SK-N-SH (cell line): ENCODE data around the gene ACP3. TPM values are rescaled to one million over a fixed set of nuclear protein-coding genes. Genes with fewer than 3 reads are reported as not detected.

ENCODE experiments used
- CTCF ChIA-PET: fragments of 300-600, 350-600 bp; formaldehyde crosslinking; extraction: SDS; loops from one replicate; lab custom pipeline; 2021; lab: Yijun Ruan, JAX
- POLR2A ChIA-PET: fragments of 350-600 bp; sonication (Branson Sonifier 250); formaldehyde crosslinking; extraction: SDS; loops from one replicate; lab custom pipeline; 2020; ENCODE audit warnings: antibody characterized with exemption, inconsistent platforms; lab: Yijun Ruan, JAX
- DNase-seq: peaks from one replicate; pipeline ENCODE4 v3.0.0; 2012
- H2AFZ ChIP-seq: fragments of 200-600 bp; sonication (generic); 2 replicates; pipeline ENCODE4 v1.8.1; 2016; ENCODE audit warnings: antibody characterized with exemption, mild to moderate bottlenecking, low read depth
- H3F3A ChIP-seq: fragments of 200-600 bp; sonication (generic); replicated peaks from 2 replicates; pipeline ENCODE3; 2016; ENCODE audit warnings: antibody characterized with exemption, mild to moderate bottlenecking; ENCODE audit not compliant: insufficient read depth
- H3K27ac ChIP-seq, 2 experiments: fragments of 200-500 bp in 1 of 2; fragments of 200-600 bp in 1 of 2; sonication (Bioruptor generic) in 1 of 2; sonication (generic), shearing (Covaris generic) in 1 of 2; 2 replicates each; pipeline versions ENCODE4 v1.5.1 to v1.6.1; 2014 to 2016; ENCODE audit warnings: low read depth in 2 of 2, inconsistent platforms in 1 of 2, low read length in 1 of 2, mild to moderate bottlenecking in 1 of 2, mixed read lengths in 1 of 2
- H3K27me3 ChIP-seq: fragments of 200-600 bp; sonication (generic), shearing (Covaris generic); 2 replicates; pipeline ENCODE4 v1.6.1; 2016; ENCODE audit warnings: mixed run types; ENCODE audit not compliant: insufficient read depth
- H3K36me3 ChIP-seq, 2 experiments: fragments of 200-500 bp in 1 of 2; fragments of 200-600 bp in 1 of 2; sonication (Bioruptor generic) in 1 of 2; sonication (generic) in 1 of 2; replicated peaks in 1 of 2; 2 replicates each; pipeline versions ENCODE3 to v1.5.1; 2014 to 2016; ENCODE audit warnings: low read length in 1 of 2, mild to moderate bottlenecking in 1 of 2; ENCODE audit not compliant: insufficient read depth in 2 of 2, control insufficient read depth in 1 of 2
- H3K4me1 ChIP-seq, 2 experiments: fragments of 200-500 bp in 1 of 2; fragments of 200-600 bp in 1 of 2; sonication (Bioruptor generic) in 1 of 2; sonication (generic), shearing (Covaris generic) in 1 of 2; 2 replicates each; pipeline versions ENCODE4 v1.5.1 to v1.6.1; 2014 to 2016; ENCODE audit warnings: low read depth in 1 of 2, low read length in 1 of 2, mixed run types in 1 of 2; ENCODE audit not compliant: insufficient read depth in 2 of 2, control insufficient read depth in 1 of 2
- H3K4me2 ChIP-seq: fragments of 200-600 bp; sonication (generic), shearing (Covaris generic); 2 replicates; pipeline ENCODE4 v1.6.1; 2017; ENCODE audit warnings: mixed run types
- H3K4me3 ChIP-seq, 2 experiments: fragments of 200-500 bp in 1 of 2; fragments of 200-600 bp in 1 of 2; sonication (Bioruptor generic) in 1 of 2; sonication (generic), shearing (Covaris generic) in 1 of 2; 2 replicates each; pipeline versions ENCODE4 v1.5.1 to v1.8.1; 2014 to 2016; ENCODE audit warnings: low read depth in 2 of 2, inconsistent platforms in 1 of 2, low read length in 1 of 2, mild to moderate bottlenecking in 1 of 2, mixed read lengths in 1 of 2, moderate library complexity in 1 of 2
- H3K79me2 ChIP-seq: fragments of 200-600 bp; sonication (generic); 2 replicates; pipeline ENCODE4 v1.8.1; 2017; ENCODE audit warnings: mild to moderate bottlenecking; ENCODE audit not compliant: insufficient read depth
- H3K9ac ChIP-seq: fragments of 200-600 bp; sonication (generic); 2 replicates; pipeline ENCODE4 v1.6.1; 2017; ENCODE audit warnings: mixed run types
- H3K9me2 ChIP-seq: fragments of 200-600 bp; sonication (generic); 2 replicates; pipeline ENCODE4 v1.6.1; 2017; ENCODE audit warnings: mixed run types
- H3K9me3 ChIP-seq: fragments of 200-600 bp; sonication (generic); 2 replicates; pipeline ENCODE4 v1.6.1; 2017; ENCODE audit warnings: mixed run types, mild to moderate bottlenecking, moderate library complexity
- H4K20me1 ChIP-seq: fragments of 200-600 bp; sonication (generic); 2 replicates; pipeline ENCODE4 v1.6.1; 2017; ENCODE audit warnings: mild to moderate bottlenecking, mixed run types; ENCODE audit not compliant: insufficient read depth
- EZH2phosphoT487 ChIP-seq: fragments of 200-600 bp; sonication (generic); IDR thresholded peaks from 2 replicates; pipeline ENCODE4 v1.6.1; 2017; ENCODE audit warnings: low read depth, mixed run types, mild to moderate bottlenecking, antibody characterized with exemption, moderate library complexity, borderline replicate concordance
- FOXJ3 ChIP-seq: sonication (generic); formaldehyde crosslinking; IDR thresholded peaks from 2 replicates; pipeline ENCODE4 v1.5.1; 2020; ENCODE audit warnings: mild to moderate bottlenecking, missing genetic modification reagents
- GATA2 ChIP-seq: sonication (generic); formaldehyde crosslinking; IDR thresholded peaks from 2 replicates; pipeline ENCODE4 v1.5.0; 2020; ENCODE audit warnings: mild to moderate bottlenecking, missing genetic modification reagents
- NFIC ChIP-seq: IDR thresholded peaks from 2 replicates; pipeline ENCODE4 v1.4.0; 2012; ENCODE audit warnings: borderline replicate concordance
- POLR2AphosphoS5 ChIP-seq: IDR thresholded peaks from 2 replicates; pipeline ENCODE4 v1.6.1; 2012; ENCODE audit warnings: low read depth, low read length
- RCOR1 ChIP-seq: fragments of 150-350 bp; IDR thresholded peaks from 2 replicates; pipeline ENCODE4 v1.6.1; 2017; ENCODE audit warnings: antibody characterized with exemption, low read length
- REST ChIP-seq: IDR thresholded peaks from 2 replicates; pipeline ENCODE4 v1.6.1; 2012; ENCODE audit warnings: mild to moderate bottlenecking, low read depth, low read length, moderate library complexity
- SIN3A ChIP-seq: IDR thresholded peaks from 2 replicates; pipeline ENCODE4 v1.6.1; 2012; ENCODE audit warnings: low read depth, mild to moderate bottlenecking, low read length, moderate library complexity, borderline replicate concordance
- TAF1 ChIP-seq: IDR thresholded peaks from 2 replicates; pipeline ENCODE4 v1.6.1; 2012; ENCODE audit warnings: low read depth, mild to moderate bottlenecking, low read length, moderate library complexity, borderline replicate concordance
- TEAD4 ChIP-seq: IDR thresholded peaks from 2 replicates; pipeline ENCODE4 v1.4.0; 2012; ENCODE audit warnings: mild to moderate bottlenecking, borderline replicate concordance; ENCODE audit not compliant: insufficient read depth
- WGBS: methylation state at CpG from one replicate; pipeline ENCODE4 v1.1.6; 2017; ENCODE audit warnings: low lambda C conversion rate; 5-methylcytosine and 5-hydroxymethylcytosine counted together
- polyA plus RNA-seq, 3 experiments: library from polyadenylated mRNA; depleted of rRNA; stranded (reverse); fragments of >200 nt; gene quantifications; 2 replicates each; pipeline ENCODE4 v1.2.3, GENCODE V29; 2012
- TF ChIP-seq, protein P1 (sequence below): IDR thresholded peaks from 2 replicates; pipeline ENCODE4 v1.4.0; 2012; ENCODE audit warnings: low read depth, borderline replicate concordance
- TF ChIP-seq, protein P2 (sequence below): IDR thresholded peaks from 2 replicates; pipeline ENCODE4 v1.4.0; 2012; ENCODE audit warnings: low read depth, borderline replicate concordance
- TF ChIP-seq, protein P3 (sequence below): IDR thresholded peaks from 2 replicates; pipeline ENCODE4; 2012
- TF ChIP-seq, protein P4 (sequence below): fragments of 150-350 bp; IDR thresholded peaks from 2 replicates; pipeline ENCODE4 v1.6.1; 2016; ENCODE audit warnings: mild to moderate bottlenecking, low read depth, low read length
- TF ChIP-seq, protein P5 (sequence below): IDR thresholded peaks from 2 replicates; pipeline ENCODE4 v1.4.0; 2012; ENCODE audit warnings: low read depth

ACP3 gene
- polyA plus RNA-seq, 1 of the 3 experiments (the other 2 are of a cell fraction) = 0.30 TPM

GRCh38 chr3:132293251-132293650 is 24.0 kb upstream of the ACP3 start:
- Histone ChIP-seq H3K4me2 (no peak overlapping the region), H3K9me3 (no peaks in the 10 kb centered on the region), H3K4me1 (no peaks in the 10 kb centered on the region; a peak in 1 of 4 replicates), H2AFZ (no peak overlapping the region), H3K27ac (no peak overlapping the region)
- CTCF ChIA-PET = no interaction called here
- no peak for TF ChIP-seq EZH2phosphoT487
- TF ChIP-seq, all 33 proteins: peak for 0
- H3K9ac ChIP-seq = no peak overlapping the region
- no peak for DNase-seq
- no peaks in the 10 kb centered on the region for H3F3A ChIP-seq
- H3K36me3 ChIP-seq = no peaks in the 10 kb centered on the region
- POLR2A ChIA-PET = no interaction called here
- H3K9me2 ChIP-seq = no peaks in the 10 kb centered on the region
- no peak overlapping the region for H3K4me3 ChIP-seq
- no peaks in the 10 kb centered on the region for H3K79me2 ChIP-seq
- no peaks in the 10 kb centered on the region for H3K27me3 ChIP-seq
- no peaks in the 10 kb centered on the region for H4K20me1 ChIP-seq

DNA sequence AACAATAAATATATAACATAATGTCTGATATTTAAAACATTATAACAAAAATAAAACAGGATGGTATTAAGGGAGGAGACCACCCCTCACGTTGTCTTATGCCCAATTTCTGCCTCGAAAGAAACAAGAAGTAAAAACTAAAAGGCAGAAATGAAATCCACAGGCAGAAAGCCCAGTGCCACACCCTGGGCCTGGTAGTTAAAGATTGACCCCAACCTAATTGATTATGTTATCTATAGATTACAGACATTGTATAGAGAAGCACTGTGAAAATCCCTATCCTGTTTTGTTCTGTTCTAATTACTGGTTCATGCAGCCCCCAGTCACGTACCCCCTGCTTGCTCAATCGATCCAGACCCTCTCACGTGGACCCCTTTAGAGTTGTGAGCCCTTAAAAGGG is 22.3 kb upstream of the ACP3 start:
- POLR2A ChIA-PET = no interaction called here
- H3K9me3 ChIP-seq = no peaks in the 10 kb centered on the region
- CTCF ChIA-PET = no interaction called here

More for the DNA sequence above, 22.3 kb upstream of the ACP3 start:
- no peak overlapping the region for H3K9ac ChIP-seq
- H3K4me2 ChIP-seq = no peak overlapping the region
- no peaks in the 10 kb centered on the region; a peak in 1 of 4 replicates for H3K4me1 ChIP-seq
- H3F3A ChIP-seq = no peaks in the 10 kb centered on the region
- no peak for TF ChIP-seq TAF1
- TF ChIP-seq REST = no peak
- TF ChIP-seq, protein P1, sequence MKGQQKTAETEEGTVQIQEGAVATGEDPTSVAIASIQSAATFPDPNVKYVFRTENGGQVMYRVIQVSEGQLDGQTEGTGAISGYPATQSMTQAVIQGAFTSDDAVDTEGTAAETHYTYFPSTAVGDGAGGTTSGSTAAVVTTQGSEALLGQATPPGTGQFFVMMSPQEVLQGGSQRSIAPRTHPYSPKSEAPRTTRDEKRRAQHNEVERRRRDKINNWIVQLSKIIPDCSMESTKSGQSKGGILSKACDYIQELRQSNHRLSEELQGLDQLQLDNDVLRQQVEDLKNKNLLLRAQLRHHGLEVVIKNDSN = no peak
- no peak for TF ChIP-seq SIN3A
- TF ChIP-seq GATA2 = no peak
- TF ChIP-seq, protein P2, sequence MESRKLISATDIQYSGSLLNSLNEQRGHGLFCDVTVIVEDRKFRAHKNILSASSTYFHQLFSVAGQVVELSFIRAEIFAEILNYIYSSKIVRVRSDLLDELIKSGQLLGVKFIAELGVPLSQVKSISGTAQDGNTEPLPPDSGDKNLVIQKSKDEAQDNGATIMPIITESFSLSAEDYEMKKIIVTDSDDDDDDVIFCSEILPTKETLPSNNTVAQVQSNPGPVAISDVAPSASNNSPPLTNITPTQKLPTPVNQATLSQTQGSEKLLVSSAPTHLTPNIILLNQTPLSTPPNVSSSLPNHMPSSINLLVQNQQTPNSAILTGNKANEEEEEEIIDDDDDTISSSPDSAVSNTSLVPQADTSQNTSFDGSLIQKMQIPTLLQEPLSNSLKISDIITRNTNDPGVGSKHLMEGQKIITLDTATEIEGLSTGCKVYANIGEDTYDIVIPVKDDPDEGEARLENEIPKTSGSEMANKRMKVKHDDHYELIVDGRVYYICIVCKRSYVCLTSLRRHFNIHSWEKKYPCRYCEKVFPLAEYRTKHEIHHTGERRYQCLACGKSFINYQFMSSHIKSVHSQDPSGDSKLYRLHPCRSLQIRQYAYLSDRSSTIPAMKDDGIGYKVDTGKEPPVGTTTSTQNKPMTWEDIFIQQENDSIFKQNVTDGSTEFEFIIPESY = no peak
- TF ChIP-seq TEAD4 = no peak
- TF ChIP-seq EZH2phosphoT487 = no peak
- TF ChIP-seq POLR2AphosphoS5 = no peak
- TF ChIP-seq RCOR1 = no peak
- TF ChIP-seq, protein P3, sequence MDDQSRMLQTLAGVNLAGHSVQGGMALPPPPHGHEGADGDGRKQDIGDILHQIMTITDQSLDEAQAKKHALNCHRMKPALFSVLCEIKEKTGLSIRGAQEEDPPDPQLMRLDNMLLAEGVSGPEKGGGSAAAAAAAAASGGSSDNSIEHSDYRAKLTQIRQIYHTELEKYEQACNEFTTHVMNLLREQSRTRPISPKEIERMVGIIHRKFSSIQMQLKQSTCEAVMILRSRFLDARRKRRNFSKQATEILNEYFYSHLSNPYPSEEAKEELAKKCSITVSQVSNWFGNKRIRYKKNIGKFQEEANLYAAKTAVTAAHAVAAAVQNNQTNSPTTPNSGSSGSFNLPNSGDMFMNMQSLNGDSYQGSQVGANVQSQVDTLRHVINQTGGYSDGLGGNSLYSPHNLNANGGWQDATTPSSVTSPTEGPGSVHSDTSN = no peak
- TF ChIP-seq, protein P4, sequence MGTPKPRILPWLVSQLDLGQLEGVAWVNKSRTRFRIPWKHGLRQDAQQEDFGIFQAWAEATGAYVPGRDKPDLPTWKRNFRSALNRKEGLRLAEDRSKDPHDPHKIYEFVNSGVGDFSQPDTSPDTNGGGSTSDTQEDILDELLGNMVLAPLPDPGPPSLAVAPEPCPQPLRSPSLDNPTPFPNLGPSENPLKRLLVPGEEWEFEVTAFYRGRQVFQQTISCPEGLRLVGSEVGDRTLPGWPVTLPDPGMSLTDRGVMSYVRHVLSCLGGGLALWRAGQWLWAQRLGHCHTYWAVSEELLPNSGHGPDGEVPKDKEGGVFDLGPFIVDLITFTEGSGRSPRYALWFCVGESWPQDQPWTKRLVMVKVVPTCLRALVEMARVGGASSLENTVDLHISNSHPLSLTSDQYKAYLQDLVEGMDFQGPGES = no peak
- no peak for TF ChIP-seq NFIC
- TF ChIP-seq FOXJ3 = no peak
- TF ChIP-seq, protein P5, sequence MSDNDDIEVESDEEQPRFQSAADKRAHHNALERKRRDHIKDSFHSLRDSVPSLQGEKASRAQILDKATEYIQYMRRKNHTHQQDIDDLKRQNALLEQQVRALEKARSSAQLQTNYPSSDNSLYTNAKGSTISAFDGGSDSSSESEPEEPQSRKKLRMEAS = no peak
- H4K20me1 ChIP-seq = no peaks in the 10 kb centered on the region
- H3K4me3 ChIP-seq = no peak overlapping the region
- no peaks in the 10 kb centered on the region for H3K36me3 ChIP-seq
- no peaks in the 10 kb centered on the region for H3K27me3 ChIP-seq
- no peak overlapping the region for H2AFZ ChIP-seq
- DNase-seq = no peak
- no peaks in the 10 kb centered on the region for H3K9me2 ChIP-seq
- H3K79me2 ChIP-seq = no peaks in the 10 kb centered on the region
- WGBS = 24% methylated on average over 5 of the region's 5 CpGs
- no peak overlapping the region for H3K27ac ChIP-seq
